GM12865 (cell line): ENCODE data around the gene SMAD7.

Experiments used
- DNase-seq: peaks from one replicate; pipeline ENCODE4 v3.0.0; 2010; ENCODE audit warnings: low read depth
- H3K4me3 ChIP-seq: 2 replicates; pipeline ENCODE4 v1.5.1; 2011; ENCODE audit warnings: mild to moderate bottlenecking, low read depth, low read length, control low read depth
- TF ChIP-seq, protein P1 (sequence below): IDR thresholded peaks from 2 replicates; pipeline ENCODE4 v1.5.1; 2011; ENCODE audit warnings: low read length, control low read depth, low read depth, inconsistent platforms; ENCODE audit not compliant: insufficient read depth; ENCODE audit errors: missing control alignments

The SMAD7 gene

DNA sequence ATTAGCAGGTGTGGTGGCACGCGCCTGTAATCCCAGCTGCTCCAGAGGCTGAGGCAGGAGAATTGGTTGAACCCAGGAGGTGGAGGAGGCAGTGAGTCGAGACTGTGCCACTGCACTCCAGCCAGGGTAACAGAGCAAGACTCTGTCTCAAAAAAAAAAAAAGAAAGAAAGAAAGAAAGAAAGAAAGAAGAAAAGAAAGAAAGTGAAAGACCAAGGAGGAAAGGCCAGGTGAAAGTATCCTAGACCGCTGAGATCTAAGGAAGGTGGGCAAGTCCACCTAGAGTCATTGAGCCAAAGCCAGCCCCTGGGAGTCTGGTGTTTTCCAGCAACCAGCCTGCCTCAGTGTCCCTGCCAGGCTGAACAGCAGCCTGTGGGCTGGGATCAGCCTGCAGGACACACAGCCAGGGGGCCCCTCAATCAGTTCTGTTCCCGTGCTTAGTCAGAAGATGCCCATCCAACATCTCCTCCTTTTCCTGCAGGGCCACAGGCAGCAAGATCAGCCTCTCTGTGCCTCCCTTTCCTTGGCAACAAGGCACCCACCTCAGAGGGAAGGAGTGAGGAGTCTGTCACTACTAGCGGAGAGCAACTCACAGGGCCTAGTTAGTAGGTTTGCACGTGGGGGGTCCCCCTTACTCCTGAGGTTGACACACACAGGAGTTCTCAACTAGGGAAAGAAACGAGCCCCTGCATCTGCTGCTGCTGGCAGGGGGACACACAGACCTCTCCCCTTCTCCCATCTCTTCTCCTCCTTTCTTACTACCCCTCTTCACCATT is 64.1 kb downstream of the SMAD7 start:
- no peak overlapping the region for H3K4me3 ChIP-seq
- no peak for DNase-seq
- TF ChIP-seq, protein P1, sequence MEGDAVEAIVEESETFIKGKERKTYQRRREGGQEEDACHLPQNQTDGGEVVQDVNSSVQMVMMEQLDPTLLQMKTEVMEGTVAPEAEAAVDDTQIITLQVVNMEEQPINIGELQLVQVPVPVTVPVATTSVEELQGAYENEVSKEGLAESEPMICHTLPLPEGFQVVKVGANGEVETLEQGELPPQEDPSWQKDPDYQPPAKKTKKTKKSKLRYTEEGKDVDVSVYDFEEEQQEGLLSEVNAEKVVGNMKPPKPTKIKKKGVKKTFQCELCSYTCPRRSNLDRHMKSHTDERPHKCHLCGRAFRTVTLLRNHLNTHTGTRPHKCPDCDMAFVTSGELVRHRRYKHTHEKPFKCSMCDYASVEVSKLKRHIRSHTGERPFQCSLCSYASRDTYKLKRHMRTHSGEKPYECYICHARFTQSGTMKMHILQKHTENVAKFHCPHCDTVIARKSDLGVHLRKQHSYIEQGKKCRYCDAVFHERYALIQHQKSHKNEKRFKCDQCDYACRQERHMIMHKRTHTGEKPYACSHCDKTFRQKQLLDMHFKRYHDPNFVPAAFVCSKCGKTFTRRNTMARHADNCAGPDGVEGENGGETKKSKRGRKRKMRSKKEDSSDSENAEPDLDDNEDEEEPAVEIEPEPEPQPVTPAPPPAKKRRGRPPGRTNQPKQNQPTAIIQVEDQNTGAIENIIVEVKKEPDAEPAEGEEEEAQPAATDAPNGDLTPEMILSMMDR, result no peak

DNA sequence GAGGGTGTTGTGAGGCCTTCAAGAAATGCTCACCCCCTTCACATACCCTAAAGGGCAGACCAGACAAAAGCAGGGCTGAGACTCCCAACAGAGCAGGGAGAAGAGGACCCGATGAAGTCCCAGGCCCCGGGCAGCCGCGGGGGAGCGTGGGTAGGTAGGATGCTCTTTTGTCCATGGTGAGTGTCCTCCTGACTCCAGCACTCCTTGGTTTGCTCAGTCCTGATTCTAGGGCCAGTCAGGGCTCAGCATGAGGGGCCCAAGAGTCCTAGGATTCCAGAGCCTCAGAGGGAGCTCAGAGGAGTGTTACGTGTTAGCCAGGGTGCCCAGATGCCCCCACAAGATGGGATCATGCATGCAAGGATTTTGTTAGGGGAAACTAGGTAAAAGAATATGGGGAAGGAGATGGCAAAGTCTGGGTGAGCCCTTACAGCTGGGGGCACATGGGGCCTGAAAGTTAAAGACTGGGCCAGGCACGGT is 64.8 kb downstream of the SMAD7 start:
- no peak for DNase-seq
- TF ChIP-seq, protein P1, result no peak

DNA sequence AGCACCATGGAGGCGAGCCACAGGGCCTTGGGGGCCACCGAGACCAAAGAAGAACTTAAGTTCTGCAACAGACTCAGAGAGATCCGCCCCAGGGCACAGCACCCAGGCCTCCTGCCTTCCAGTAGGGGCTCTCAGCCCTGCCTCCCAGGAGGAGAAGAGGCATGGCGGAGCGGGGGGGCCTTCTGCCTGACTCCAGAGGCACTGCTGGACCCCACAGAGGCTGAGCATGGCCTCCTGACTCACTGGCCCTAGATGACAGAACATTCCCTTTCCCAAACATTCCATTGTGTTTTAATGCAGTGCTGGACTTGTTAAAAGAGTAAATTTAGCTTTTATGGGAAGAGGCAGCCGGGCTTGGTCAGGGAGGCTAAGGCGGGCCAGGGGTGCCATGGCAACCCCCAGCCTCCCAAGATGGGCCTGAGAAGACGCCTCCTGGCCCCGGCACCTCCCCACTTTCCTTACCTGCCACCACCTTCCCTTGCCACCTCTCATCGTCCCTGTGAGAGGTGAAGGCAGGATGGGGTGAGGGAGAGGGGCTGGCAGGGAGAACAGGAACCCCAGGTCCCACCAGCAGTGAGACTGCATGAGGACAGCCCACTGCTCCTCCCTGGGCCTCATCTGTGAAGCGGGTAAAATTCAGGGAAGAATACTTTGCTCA is 65.4 kb downstream of the SMAD7 start:
- TF ChIP-seq, protein P1, result no peak

More for the DNA sequence above, 64.8 kb downstream of the SMAD7 start:
- H3K4me3 ChIP-seq, result no peak overlapping the region

DNA sequence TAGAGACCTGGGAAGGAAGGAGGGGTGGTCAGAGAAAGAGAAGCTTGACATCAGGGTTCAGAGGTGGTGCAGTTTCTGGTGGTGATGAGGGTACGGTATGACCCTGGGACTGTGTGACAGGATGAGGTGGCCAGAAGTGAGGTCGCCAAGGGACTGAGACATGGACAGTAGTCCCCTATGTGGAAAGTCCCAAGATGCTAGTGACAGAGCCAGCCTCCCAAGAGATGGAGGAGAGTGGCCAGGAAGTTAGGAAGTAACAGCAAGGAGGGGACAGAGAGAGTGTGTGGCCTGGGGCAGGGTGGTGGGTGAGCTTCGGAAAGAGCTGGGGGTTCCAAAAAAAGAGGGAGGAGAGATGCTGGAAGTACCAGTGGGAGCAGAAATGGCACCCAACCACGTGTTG is 66.0 kb downstream of the SMAD7 start:
- TF ChIP-seq, protein P1, result no peak
- no peak overlapping the region for H3K4me3 ChIP-seq
- no peak for DNase-seq

More for the DNA sequence above, 65.4 kb downstream of the SMAD7 start:
- no peak overlapping the region for H3K4me3 ChIP-seq
- no peak for DNase-seq

DNA sequence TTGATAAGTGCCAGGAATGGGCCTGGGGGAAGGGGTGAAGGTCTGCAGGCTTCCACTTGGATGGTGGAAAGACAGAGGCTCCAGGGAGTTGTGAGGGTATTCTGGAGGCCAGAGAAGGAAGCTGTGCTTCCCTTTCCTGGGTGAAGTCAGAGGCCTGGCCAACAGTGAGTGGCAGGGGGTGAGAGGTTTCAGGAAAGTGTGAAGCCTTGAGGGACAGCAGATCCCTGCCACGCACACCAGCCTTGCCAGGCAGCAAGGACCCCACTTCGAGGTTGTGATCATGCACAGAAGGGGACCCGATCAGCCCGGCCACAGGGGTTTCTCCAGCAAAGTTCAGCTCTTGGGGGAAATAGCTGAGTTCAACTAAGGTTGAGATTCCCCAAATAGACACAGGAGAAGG is 66.5 kb downstream of the SMAD7 start:
- no peak for DNase-seq
- TF ChIP-seq, protein P1, result no peak
- no peak overlapping the region for H3K4me3 ChIP-seq

DNA sequence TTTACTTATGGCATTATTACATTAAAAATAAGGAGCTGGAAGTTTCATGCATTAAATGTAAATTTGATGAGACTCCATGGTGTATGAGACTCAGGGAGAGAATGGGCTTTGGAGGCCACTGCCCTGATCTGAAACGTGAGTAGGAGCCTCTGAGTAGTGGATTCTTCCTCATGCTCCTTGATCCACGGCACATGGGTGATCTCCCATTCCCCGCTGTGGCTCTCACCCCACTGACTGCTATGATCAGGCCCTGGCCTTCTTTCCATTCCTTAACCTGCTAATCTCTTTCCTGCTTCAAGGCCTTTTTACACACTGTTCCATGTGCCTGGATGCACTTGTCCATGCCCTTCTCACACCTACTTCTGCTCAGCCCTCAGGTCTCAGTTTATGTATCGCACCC is 68.4 kb downstream of the SMAD7 start:
- no peak for DNase-seq
- no peak overlapping the region for H3K4me3 ChIP-seq
- TF ChIP-seq, protein P1, result no peak

DNA sequence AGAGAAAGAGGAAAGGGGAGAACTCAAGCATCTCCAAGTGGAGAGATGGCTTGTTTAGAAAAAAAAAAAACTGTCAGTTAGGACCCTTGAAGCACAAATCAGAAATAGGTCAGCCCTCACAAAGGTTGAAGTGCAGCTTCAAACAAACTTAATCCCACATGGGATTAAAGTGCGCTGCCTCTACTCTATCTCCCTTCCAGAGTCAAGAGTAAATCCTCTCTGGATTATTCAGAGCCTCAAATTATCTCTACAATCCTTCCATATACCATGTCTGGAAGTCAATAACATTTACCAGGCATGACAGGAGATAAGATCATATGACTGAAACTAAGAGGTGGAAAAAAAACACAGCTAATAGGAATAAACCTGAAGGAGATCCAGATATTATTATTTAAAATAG is 69.8 kb downstream of the SMAD7 start:
- no peak for DNase-seq
- H3K4me3 ChIP-seq, result no peak overlapping the region
- TF ChIP-seq, protein P1, result no peak
